Measurements from ENCODE around the gene ENTHD1.

The ENTHD1 gene, protein sequence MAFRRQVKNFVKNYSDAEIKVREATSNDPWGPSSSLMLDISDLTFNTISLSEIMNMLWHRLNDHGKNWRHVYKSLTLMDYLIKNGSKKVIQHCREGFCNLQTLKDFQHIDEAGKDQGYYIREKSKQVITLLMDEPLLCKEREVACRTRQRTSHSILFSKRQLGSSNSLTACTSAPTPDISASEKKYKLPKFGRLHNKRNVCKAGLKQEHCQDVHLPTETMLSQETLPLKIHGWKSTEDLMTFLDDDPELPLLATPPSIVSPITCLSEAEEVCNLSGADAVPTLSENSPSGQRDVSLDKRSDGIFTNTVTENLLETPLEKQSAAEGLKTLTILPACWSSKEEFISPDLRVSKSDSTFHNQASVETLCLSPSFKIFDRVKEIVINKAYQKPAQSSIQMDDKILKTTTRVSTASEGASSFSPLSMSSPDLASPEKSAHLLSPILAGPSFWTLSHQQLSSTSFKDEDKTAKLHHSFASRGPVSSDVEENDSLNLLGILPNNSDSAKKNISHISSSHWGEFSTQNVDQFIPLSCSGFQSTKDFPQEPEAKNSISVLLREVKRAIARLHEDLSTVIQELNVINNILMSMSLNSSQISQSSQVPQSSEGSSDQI

DNA sequence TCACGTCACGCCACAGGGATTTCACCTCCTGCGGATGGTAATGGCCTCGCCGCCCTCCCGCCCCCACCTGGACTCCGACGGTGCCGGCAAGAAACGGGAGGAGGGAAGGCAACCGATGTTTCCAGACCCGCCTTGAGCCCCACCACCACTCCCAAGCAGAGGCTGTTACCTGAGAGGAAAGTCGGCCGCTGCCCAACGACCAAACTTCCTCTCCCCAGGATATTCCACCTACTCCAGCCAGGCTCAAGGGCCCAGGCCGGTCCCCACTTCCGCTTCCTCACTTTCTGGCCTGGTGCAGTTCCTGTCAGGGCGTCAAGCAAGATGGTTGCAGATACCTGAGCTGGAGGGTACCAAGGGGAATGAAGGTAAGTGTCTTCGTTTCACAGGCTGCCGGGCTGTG, at the start of gene ENTHD1:
ENTHD1 (minus strand) TSS at position 235 of the 400 bp plus-strand sequence. CDS start 6,012 bp downstream, outside the sequence.
- no peak for DNase-seq

DNA sequence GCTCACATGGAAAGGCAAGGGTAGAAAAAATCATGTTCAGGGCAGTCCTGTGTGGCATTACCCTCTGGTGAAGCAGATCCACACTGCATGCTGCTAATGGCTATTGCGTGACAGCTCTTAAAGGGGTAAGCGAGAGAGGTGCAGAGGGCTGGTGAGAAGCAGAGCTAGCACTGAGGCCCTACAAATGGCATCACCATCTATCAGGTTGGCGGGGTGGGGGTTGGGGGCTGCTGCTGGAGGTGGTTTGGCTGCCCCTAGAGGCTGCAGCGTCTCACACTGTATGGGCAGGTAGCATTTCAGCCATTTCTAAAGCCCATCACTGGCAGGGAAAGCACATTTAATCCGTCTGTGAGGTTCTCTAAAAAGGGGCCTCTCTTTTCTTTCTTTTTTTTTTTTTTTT, 49.8 kb upstream of the ENTHD1 start:
- peak; percentile 59 for DNase-seq

DNA sequence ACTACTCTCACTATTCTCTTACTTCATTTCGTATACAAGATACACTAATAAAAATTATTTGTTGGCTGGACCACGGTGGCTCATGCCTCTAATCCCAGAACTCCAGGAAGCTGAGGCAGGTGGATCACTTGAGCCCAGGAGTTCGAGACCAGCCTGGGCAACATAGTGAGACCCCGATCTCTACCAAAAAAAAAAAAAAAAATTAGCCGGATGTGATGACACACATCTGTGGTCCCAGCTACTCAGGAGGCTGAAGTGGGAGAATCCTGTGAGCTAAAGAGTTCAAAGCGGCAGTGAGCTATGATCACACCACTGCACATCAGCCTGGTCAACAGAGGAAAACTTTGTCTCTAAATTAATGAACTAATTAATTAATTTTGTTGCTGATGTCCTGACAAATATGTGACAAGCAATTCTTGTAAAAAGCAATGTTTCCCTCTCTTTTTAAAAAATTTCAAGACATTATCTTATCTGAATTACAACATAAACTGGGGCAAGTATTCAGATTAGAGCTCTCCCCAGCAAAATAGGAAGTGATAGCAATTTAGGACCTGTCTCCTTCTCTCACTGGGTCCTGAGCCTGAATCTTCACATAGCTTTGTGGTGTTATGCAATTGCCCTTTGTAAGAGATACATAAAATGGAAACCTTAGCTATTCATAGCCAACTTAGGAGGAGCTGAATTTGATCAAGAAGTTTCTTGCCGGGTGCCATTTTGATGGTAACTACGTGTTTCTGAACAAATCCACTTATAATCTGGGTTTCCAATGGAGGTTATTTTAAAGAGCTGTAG, 49.1 kb upstream of the ENTHD1 start:
- no peak for DNase-seq

DNA sequence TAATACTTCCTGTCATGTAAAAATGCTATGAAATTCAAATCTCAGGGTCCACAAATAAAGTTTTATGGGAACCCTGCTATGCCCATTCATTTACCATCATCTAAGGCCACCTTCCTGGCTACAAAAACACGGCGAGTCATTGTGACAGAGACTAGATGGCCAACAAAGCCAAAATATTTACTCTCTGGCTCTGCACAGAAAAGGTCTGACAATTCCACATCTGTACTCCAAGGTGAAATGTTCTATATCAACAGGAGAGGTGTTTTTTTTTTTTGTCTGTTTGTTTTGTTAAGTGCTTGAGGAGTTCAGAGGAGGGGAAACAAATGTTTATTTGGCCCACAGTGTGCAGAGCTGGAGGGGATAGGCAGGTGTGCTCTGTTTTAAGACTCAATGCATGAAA, 48.0 kb upstream of the ENTHD1 start:
- no peak for DNase-seq

DNA sequence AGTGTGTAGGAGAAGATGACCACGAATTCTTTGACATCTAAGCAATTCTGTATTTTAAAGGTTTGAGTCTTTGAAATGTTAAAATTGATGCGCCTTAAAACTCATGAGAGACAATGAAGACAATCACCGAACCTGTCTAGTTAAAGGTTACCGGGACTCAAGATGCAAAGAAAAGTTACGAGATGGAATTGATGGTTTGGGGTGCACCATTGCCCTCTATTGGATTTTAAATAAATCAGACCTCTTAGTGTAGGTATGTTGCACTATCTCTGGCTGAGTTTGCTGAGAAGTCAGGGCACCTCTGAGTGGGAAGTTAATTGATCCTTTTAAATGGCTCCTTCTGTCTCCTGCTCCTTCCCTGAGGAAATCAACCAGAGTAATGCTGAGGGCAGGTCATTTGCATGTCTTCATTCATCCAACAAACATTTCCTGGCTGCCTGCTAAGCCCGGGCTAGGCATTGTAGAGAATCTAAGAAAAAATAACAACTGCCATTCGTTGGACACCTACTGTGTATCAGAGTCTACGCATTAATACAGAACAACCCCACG, 47.3 kb upstream of the ENTHD1 start:
- no peak for DNase-seq

DNA sequence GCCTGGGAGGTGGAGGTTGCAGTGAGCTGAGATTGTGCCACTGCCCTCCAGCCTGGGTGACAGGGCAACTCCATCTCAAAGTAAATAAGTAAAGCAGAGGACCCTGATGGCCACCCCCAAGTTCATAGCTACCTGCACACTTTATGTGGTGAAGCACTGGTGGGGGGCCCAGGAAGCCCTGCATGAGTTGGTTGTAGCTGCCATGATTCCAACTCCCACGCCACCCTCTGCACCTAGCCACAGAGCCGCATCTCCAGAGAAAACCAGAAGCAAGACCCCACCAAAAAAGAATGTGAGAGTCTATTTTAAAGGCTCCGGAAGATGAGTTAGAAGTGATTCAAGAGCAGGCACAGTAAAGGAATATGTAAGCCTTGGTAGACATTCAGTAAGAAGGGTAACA, 46.3 kb upstream of the ENTHD1 start:
- DNase-seq = peak; percentile 37

DNA sequence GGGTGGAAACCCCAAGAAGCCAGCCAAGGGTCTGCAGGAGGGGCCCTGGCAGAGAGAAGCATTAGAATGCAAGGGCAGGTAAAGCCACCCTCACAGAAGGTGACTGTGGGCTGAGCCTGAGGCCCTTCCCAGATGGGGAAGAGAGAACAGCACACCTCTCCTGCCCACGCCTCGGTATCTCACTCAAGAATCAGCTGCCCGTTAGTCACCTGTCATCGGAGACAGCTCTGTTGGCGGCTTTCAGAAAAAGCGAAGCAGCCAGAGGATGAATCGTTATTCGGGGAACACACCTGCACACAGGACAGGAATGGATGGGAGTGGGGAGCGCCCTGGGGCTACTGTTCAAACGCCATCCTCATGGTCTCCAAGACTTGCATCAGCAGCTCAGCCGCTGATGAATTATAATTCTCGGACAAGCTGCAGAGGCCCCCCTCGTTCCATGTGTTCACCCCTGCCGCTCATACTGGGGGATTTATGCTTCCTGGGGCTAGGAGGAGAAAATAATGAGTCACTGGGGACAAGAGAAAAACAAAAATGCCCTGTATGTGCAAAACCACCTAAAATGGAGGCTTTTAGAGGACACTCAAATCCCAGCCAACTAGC, 45.0 kb upstream of the ENTHD1 start:
- DNase-seq = peak; percentile 68

DNA sequence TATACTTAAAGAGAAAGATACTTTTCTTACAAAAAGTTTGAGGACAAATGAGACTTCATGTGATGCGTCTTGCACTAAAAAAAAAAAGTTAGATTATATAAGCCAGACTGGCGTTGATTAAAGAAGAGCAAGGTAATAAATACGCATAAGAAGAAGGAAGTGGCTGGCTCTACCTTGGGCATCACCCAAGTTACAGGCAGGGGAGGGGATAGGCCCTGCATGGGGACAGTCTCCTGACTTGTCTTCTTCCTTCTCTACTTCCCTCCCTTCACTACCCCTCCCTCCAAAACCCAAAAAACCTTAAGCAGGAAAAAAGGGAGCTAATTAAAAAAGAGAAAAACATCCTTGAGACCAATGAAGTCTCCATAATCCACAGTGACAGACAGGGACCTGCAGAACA, 44.3 kb upstream of the ENTHD1 start:
- DNase-seq = no peak

DNA sequence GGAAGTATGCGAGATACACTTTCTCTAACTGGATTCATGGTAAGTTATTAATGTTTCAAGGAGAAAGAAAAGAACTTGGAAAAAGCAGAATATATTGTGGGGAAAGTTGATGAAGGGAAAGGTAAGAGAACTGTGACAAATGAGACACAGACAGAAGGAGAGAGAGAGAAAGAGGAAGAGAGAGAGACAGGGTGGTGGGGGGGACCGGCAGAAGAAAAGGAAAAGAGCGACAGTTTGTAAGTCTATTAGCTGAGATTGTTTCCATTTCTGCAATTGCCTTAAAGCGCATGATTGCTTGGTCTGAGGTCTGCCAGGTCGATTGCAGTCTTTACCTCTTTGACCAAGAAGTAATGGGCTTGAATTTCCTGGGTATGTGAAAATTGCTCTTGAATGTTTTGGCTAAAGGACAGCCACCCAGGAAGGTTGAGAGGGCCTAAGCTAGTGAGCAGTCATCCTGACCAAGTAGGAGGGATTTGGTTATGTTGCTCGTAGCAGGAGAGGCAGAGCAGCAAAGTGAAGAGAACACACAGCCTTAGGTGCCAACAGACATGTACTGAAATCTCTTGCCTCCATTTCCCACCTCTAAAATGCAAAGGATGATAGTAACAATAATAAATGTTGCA, 43.1 kb upstream of the ENTHD1 start:
- DNase-seq = no peak

DNA sequence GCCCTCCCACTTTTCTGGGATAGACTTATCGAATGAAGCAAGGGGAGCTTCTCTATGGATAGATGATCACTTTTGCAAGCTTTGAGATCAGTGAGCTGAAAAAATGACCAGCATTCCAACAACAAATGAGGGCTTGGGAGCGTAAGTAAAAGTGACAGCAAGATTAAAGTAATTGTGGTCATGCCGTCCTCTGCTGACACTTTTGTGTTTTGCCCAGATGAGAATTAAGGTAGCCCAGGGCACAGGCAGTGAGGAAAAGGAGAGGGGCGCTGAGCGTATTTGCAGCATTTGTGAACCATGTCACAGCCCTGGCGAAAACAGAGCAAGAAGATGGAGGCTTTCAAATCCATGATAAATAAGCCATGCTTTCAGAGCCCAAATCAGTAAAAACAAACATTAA, 42.1 kb upstream of the ENTHD1 start:
- no peak for DNase-seq

DNA sequence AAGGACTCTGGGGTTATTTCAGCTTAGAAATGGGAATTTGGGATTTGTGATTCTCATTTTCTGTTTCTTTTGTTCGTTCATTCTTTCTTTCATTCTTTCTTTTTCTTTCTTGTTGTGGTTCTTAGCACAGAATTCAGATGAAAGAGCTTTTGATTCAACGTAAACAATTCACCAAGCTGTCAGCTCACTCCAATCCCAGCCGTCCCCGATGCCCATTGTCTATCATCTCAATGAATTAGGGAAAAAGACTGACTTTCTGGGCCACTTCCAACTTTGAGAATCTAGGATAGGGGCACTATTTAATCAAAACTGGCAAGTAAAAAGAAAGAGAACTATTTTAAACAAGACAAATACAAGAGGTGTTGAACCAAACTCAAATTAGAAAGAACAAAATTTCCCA, 41.6 kb upstream of the ENTHD1 start:
- no peak for DNase-seq

DNA sequence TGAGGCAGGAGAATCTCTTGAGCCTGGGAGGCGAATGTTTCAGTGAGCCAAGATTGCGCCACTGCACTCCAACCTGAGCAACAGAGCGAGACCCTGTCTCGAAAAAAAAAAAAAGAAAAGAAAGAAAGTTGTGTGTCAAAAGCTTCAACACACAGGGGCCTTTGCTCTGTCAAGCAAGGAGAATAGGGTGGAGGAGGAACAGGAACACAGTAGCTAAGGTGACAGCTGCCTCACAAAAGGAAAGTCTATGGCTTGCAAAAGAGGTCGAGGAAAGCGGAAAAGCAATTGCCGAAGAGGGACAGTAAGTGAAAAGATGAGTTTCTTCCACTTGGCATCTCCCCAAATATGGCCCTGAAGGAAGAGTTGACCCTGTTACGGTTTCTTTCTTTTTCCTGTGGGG, 40.2 kb upstream of the ENTHD1 start:
- DNase-seq = no peak

DNA sequence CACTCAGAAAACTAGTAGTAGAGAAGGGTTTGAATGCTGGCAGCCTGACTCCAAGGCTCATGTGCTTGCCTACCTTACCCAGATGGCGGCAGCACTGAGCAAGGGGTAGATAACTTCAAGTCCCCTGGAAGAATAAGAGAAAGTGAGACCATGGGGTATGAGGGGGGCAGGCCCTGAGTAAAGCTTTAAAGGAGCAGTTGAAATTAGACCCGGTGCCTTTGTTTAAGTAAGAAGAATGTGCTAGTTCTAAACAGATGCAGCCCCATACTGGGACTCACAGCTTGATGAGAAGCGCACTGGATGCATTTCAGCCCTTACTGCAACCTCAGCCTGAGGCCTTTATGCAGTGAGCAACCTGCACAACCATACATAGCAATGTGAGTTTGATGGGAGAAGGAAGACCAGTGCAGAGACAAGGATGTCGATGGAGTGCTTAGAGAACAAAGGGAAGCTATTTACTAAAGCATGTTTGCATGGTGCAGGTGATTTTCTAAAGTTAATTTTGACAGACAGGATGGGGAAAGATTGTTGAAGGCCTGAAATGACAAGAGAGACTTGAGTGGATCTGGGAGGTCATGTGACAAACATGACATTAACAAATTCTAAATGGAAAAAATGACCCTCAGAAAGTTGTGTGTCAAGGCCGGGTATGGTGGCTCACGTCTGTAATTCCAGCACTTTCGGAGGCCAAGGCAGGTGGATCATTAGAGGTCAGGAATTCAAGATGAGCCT, 39.5 kb upstream of the ENTHD1 start:
- DNase-seq = peak; percentile 65

DNA sequence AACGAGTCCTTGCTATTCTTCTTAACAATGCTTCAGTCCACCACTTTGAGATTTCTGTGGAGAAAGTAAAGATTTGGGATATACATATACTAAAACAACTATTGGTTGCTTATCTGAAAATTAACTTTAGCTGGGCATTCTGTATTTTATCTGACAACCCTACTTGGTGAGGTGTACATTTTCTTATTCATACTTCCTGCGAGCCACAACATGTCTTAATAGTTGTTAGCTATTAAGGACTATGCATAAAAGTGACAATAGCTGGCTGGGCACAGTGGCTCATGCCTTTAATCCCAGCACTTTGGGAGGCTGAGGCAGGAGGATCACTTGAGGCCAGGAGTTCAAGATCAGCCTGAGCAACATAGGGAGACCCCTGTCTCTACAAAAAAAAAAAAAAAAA, 38.6 kb upstream of the ENTHD1 start:
- no peak for DNase-seq

DNA sequence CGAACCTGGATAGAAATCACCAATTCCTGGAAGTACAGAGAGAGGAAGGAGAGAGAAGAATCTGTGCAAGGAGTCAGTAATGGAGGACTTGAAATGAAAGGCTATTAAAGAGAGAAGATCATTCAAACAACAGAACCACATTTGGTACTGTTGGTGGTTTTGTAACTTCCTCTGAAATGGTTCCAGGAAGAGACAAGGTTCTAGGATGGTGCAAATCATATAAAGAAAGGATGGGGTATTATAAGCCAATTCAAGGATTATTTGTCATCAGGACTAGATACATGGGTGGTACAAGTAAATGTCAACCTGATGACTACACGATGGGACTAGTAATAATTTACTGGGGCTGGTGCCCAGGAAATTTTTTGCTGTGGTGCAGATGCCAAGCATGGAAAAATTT, 37.7 kb upstream of the ENTHD1 start:
- DNase-seq = no peak

DNA sequence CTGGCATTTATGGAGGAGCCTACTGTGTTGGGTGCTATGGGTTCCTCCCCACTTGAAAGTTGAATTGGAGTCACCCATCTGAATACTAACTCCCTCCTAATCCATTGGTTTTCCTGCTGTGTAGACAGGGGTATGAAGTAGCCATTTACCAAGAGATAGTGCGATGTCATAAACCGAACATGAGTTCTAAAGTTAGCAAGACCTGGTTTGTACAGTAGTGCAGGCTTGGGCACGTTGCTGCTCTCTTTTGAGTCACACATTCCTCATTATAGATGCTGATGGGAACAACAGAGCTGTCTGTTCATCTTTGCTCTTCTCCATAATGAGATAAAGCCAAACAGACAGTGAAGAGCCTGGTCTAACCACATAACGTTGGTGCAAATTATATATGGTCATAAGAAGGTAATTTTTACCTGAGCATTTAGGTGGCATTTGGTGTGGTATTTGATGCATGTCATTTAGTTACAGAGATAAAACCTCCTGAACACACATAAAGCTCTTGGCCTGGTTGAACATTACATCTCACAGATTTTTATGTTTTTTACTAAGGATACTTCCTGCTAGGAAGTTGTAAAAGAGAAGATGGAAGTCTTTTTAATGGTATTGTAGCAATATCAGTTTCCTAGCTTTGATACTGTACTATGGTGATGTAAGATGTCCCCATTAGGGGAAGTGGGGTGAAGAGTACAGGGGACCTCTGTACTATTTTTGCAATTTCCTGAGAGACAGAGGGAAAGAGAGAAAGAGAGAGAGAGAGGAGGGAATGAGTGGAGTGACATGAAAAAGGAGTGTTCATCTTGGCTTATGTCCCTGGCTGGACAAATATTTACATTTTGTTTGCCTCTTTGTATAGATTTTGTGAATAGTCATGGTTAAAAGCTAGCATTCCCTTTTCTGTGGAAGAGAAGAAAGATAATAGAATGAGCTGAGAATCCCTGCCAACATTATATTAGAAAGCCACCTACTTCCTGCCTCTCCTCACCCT, 35.3 kb upstream of the ENTHD1 start:
- DNase-seq = no peak

DNA sequence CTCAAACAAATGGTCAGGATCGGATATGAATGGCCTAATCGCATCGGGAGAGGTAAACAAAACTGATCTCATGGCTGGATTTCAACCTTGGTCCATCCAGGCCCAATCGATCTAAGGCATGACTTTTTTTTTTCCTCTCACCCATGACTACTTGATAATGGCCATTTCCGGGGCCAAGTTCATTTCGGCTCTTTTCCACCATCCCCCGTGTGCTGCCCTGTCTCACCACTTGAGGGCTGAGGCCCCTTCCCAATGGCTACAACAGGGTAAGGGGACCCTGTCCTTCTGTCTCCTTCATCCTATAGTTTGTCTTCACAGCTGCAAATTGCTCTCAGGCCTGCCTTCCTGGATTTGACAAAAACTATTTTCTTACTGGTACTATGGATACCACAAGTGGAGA, 34.0 kb upstream of the ENTHD1 start:
- no peak for DNase-seq

DNA sequence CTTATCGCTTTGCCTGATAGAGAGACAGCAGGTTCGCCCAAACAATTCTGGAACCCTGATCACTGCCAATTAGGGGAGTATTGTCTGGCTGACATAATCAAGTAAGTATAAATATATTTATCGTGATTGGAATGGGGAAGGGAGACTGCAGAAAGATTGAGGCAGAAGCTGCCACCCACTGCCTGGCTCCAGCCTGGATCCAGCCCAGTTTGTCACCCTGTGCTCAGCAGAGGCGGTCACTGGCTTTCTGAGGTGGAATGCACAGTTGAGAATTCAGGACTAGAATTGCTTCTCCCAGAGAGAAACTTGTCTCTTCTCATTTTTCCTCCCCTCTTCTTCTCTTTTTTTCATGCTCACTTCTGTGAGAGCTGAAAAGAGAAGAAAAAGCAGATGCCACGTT, 33.2 kb upstream of the ENTHD1 start:
- DNase-seq = no peak

DNA sequence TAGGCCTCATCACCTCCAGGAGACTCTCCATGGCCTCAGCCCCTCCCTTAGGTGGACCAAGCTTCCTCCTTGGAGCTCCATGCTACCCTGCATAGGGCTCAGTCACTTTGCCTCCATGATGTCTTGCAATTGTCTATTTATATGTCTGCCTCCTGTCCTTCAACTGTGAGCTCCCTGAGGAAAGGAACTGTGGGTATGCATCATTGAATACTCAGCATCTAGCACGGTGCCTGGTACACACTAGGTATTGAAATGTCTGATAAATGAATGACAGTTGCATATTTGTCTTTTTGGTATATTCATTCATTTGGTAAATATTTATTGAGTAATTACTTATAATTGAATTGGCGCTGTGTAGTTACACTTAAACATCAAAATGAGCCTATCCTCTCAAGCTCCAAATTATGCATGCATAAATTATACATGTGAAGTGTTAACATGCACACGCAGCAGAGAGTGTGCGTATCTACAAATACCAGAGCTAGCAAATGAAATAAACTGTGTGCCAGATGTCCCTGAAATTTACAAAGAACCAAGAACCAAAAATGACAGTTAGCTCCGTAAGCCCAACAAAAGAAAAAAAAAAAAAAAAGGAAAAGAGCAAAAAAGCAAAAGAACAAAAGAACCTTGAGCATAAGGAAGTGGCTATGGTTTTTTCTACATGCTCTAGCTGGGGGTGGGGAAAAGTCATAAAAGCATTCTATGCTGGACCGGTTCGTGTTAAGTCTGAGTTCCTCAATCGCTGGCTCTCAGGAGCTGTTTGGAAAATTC, 32.5 kb upstream of the ENTHD1 start:
- no peak for DNase-seq

DNA sequence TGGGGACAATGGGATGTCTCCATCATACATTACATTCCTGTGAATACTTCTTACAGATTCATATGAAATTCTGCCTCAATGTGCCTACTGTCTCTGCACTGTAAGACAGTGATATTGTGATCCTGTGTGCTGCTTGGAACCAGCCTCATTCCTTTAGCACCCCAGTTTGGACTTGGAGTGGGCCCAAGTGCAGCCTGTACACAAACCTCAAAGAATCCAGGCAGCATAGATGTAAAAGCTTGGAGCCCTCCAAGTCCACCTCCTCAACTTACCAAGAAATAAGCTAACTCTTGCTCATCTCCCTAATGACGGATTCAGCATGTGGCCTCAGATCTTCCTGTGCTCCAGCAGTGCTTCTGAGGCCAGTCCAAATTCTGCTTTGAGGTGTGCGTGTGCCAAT, 31.7 kb upstream of the ENTHD1 start:
- DNase-seq = no peak
